Rectal smooth muscle tissue (tissue), 1 donor: ENCODE data around the gene DNASE1L1.

Experiments used
- H3K27ac ChIP-seq: one replicate; pipeline ENCODE4 v1.7.0; 2013; ENCODE audit warnings: low read depth, low read length, inconsistent platforms
- H3K27me3 ChIP-seq: one replicate; pipeline ENCODE4 v1.7.0; 2013; ENCODE audit warnings: low read length; ENCODE audit not compliant: control insufficient read depth, insufficient read depth
- H3K36me3 ChIP-seq: one replicate; pipeline ENCODE4 v1.7.0; 2013; ENCODE audit warnings: low read length; ENCODE audit not compliant: control insufficient read depth, insufficient read depth
- H3K4me1 ChIP-seq: one replicate; pipeline ENCODE4 v1.7.0; 2013; ENCODE audit warnings: low read length; ENCODE audit not compliant: control insufficient read depth, insufficient read depth
- H3K4me3 ChIP-seq: one replicate; pipeline ENCODE4 v1.7.0; 2013; ENCODE audit warnings: low read length
- H3K9ac ChIP-seq: one replicate; pipeline ENCODE4 v1.7.0; 2013; ENCODE audit warnings: low read length

Gene DNASE1L1, protein sequence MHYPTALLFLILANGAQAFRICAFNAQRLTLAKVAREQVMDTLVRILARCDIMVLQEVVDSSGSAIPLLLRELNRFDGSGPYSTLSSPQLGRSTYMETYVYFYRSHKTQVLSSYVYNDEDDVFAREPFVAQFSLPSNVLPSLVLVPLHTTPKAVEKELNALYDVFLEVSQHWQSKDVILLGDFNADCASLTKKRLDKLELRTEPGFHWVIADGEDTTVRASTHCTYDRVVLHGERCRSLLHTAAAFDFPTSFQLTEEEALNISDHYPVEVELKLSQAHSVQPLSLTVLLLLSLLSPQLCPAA

GRCh38 chrX:154409222-154409871, at the start of gene DNASE1L1:
TSS of gene DNASE1L1 (minus strand) at chrX:154409254. CDS start at chrX:154405568, 3,686 bp downstream.
- Histone ChIP-seq H3K36me3 (no peaks in the 10 kb centered on the region), H3K27ac (peak within 1 kb of the TSS; percentile 32), H3K9ac (no peak within 1 kb of the TSS), H3K4me3 (peak within 1 kb of the TSS; percentile 49), H3K4me1 (no peaks in the 10 kb centered on the region), H3K27me3 (peaks cover 2% of the 10 kb centered on the region)

GRCh38 chrX:154458116-154458953, 49.3 kb upstream of the DNASE1L1 start, which contains the start of gene PLXNA3:
TSS of gene PLXNA3 (plus strand) at chrX:154458281. CDS start at chrX:154460184, 1,903 bp downstream.
- Histone ChIP-seq H3K36me3 (no peaks in the 10 kb centered on the region), H3K4me3 (peak within 1 kb of the TSS; percentile 71), H3K27ac (peak within 1 kb of the TSS; percentile 50), H3K27me3 (peaks cover 3% of the 10 kb centered on the region), H3K9ac (no peak within 1 kb of the TSS), H3K4me1 (no peaks in the 10 kb centered on the region)

GRCh38 chrX:154457491-154458115, 48.5 kb upstream of the DNASE1L1 start:
- peaks cover 2% of the 10 kb centered on the region for H3K27me3 ChIP-seq
- peak overlapping the region; percentile 58 for H3K4me3 ChIP-seq
- no peak overlapping the region for H3K27ac ChIP-seq
- no peak overlapping the region for H3K9ac ChIP-seq
- peaks cover under 1% of the 10 kb centered on the region for H3K36me3 ChIP-seq
- H3K4me1 ChIP-seq, result no peaks in the 10 kb centered on the region

- Histone ChIP-seq H3K4me3 (no peak overlapping the region), H3K9ac (no peak overlapping the region), H3K27ac (no peak overlapping the region), H3K4me1 (no peaks in the 10 kb centered on the region), H3K27me3 (no peaks in the 10 kb centered on the region), H3K36me3 (peaks cover 16% of the 10 kb centered on the region)
These were observed 43.8 kb upstream of the DNASE1L1 start for GRCh38 chrX:154452823-154453222.

- no peak overlapping the region for H3K4me3 ChIP-seq
These were observed 41.3 kb upstream of the DNASE1L1 start for GRCh38 chrX:154450312-154450711.

GRCh38 chrX:154449618-154450017, 40.6 kb upstream of the DNASE1L1 start:
- Histone ChIP-seq H3K36me3 (peaks cover 22% of the 10 kb centered on the region), H3K4me1 (peaks cover 9% of the 10 kb centered on the region), H3K27ac (no peak overlapping the region), H3K27me3 (no peaks in the 10 kb centered on the region), H3K9ac (no peak overlapping the region), H3K4me3 (no peak overlapping the region)

More at GRCh38 chrX:154450312-154450711, 41.3 kb upstream of the DNASE1L1 start:
- no peak overlapping the region for H3K9ac ChIP-seq
- H3K36me3 ChIP-seq, result peaks cover 22% of the 10 kb centered on the region
- H3K27me3 ChIP-seq, result no peaks in the 10 kb centered on the region
- H3K27ac ChIP-seq, result no peak overlapping the region
- H3K4me1 ChIP-seq, result peaks cover 2% of the 10 kb centered on the region

DNA sequence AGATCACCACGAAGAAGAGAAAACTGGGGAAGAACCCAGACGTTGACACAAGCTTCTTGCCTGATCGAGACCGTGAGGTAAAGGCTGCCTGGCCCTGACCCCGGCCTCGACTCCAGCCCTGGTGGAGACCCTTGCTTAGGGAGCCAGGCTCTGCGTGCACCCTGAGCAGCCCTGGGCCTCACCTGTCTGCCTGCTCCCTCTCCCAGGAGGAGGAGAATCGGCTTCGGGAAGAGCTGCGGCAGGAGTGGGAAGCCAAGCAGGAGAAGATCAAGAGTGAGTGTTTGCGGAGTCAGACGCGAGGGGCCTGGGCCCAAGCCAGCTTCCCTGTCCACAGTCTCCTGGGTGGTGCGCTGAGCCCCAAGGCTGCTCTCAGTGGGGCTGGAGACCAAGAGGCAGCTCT, 39.4 kb upstream of the DNASE1L1 start:
- H3K36me3 ChIP-seq, result peaks cover 22% of the 10 kb centered on the region

GRCh38 chrX:154446430-154446829, 37.4 kb upstream of the DNASE1L1 start:
- Histone ChIP-seq H3K4me1 (peaks cover 9% of the 10 kb centered on the region), H3K27me3 (no peaks in the 10 kb centered on the region), H3K9ac (no peak overlapping the region), H3K36me3 (peaks cover 22% of the 10 kb centered on the region), H3K27ac (no peak overlapping the region), H3K4me3 (no peak overlapping the region)

More for the DNA sequence above, 39.4 kb upstream of the DNASE1L1 start:
- Histone ChIP-seq H3K27ac (no peak overlapping the region), H3K27me3 (no peaks in the 10 kb centered on the region), H3K4me1 (peaks cover 9% of the 10 kb centered on the region), H3K4me3 (no peak overlapping the region), H3K9ac (no peak overlapping the region)

GRCh38 chrX:154445776-154446175, 36.7 kb upstream of the DNASE1L1 start:
- Histone ChIP-seq H3K9ac (no peak overlapping the region), H3K36me3 (peaks cover 22% of the 10 kb centered on the region), H3K4me3 (no peak overlapping the region), H3K4me1 (peaks cover 9% of the 10 kb centered on the region), H3K27ac (no peak overlapping the region), H3K27me3 (no peaks in the 10 kb centered on the region)

GRCh38 chrX:154444755-154445246, 35.7 kb upstream of the DNASE1L1 start:
- Histone ChIP-seq H3K36me3 (peaks cover 22% of the 10 kb centered on the region), H3K27ac (no peak overlapping the region), H3K27me3 (no peaks in the 10 kb centered on the region), H3K4me3 (peak overlapping the region; percentile 65), H3K9ac (peak overlapping the region; percentile 35), H3K4me1 (peaks cover 9% of the 10 kb centered on the region)

- peak within 1 kb of the TSS; percentile 59 for H3K27ac ChIP-seq
- peaks cover 9% of the 10 kb centered on the region for H3K4me1 ChIP-seq
- peak within 1 kb of the TSS; percentile 35 for H3K9ac ChIP-seq
- H3K27me3 ChIP-seq, result no peaks in the 10 kb centered on the region
- peaks cover 19% of the 10 kb centered on the region for H3K36me3 ChIP-seq
- peak within 1 kb of the TSS; percentile 65 for H3K4me3 ChIP-seq
These were observed 35.1 kb upstream of the DNASE1L1 start, which contains the start of gene FAM50A for GRCh38 chrX:154443992-154444754. TSS of gene FAM50A (plus strand) at chrX:154444141. CDS start at chrX:154444236, 95 bp downstream.
